Measurements from ENCODE around the gene WIPF3.

DNA sequence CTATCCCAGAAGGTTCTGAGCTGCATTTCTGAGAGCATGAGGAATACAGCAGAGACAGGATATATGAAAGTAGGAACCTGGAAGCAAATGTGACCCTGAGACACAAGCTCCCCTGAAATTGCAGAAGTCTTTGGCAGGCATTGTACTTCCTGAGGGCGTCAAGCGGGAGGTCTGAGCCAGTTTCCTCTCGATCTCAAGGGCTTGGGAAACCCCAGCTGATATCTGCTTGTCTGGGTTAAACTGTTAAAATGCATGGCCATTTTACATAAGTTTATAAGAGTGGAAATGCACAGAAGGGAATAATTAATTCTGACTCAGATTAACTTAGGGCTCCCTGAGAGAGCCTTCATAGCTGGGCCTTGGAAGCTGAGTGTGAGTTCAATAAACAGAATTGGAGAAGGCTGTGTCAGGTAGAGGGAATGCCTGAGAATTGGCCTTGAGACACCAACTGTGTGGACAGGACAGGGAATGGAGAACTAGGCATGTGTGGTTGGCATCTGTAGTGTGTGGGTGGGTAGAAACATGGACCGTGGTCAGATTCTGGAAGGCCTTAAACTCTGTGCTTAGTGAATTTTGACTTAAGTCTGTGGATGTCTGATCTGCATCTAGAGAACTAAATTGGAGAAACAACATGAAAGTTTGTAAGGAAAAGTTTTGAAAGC lies 53.3 kb downstream of the WIPF3 start:
- TF ChIP-seq EZH2phosphoT487 (IDR thresholded peaks at IDR 0.05; ENCODE audit: insufficient read depth, low read depth) = no peak
- TF ChIP-seq EZH2 (IDR thresholded peaks at IDR 0.05; ENCODE audit: insufficient read depth, poor library complexity, severe bottlenecking) = no peak

All from GM23248 (cell line).